Measurements from ENCODE around the gene AFF3. TPM values are rescaled to one million over a fixed set of nuclear protein-coding genes. Genes with fewer than 3 reads are reported as not detected.

Gene AFF3
- total RNA-seq, 1 experiment from 2014 or later = 0.22 TPM

GRCh38 chr2:99734236-99734635 is 408.2 kb downstream of the AFF3 start:
- Mint-ChIP-seq H3K4me3 (no peak overlapping the region), H3K27me3 (ENCODE audit: low read depth) (no peaks in the 10 kb centered on the region), H3K9me3 (peaks cover 0 to 2% of the 10 kb centered on the region in 2 experiments; a peak in 4 of 5 replicates), H3K27ac (no peak overlapping the region), H3K4me1 (peaks cover 0 to under 1% of the 10 kb centered on the region in 2 experiments; a peak in 1 of 4 replicates), H3K36me3 (ENCODE audit: insufficient read depth in 1 of 3, low read depth in 3 of 3) (no peaks in the 10 kb centered on the region; a peak in 1 of 7 replicates)
- no peak overlapping the region for H4K5ac ChIP-seq (ENCODE audit: insufficient read length, low read depth, low read length)
- H3K56ac ChIP-seq (ENCODE audit: insufficient read length, low read depth, low read length) = no peak overlapping the region
- H4K8ac ChIP-seq (replicated peaks; ENCODE audit: insufficient read length, low read depth, low read length) = no peak overlapping the region
- no peak overlapping the region for H2AK5ac ChIP-seq (ENCODE audit: insufficient read length, low read length)
- H3K9me3 ChIP-seq (ENCODE audit: control insufficient read depth, low read depth, low read length) = no peaks in the 10 kb centered on the region
- no CpG with 5 or more reads among the region's 2 CpGs for WGBS (ENCODE audit: extremely low coverage, insufficient read length, low lambda C conversion rate)
- no peaks in the 10 kb centered on the region for H3K23me2 ChIP-seq (ENCODE audit: insufficient read length, low read depth, low read length, poor library complexity, severe bottlenecking)
- no peak overlapping the region for H2AFZ ChIP-seq (ENCODE audit: low read length)
- H3K23ac ChIP-seq (ENCODE audit: insufficient read length, low read depth, low read length) = no peak overlapping the region
- no peak overlapping the region for H2BK20ac ChIP-seq (ENCODE audit: low read depth, low read length, poor library complexity, severe bottlenecking)
- H2BK5ac ChIP-seq (ENCODE audit: insufficient read length, low read length) = no peak overlapping the region
- no peak overlapping the region for H3K4me2 ChIP-seq (ENCODE audit: insufficient read depth, insufficient read length, low read length)
- no peak for DNase-seq
- no peak overlapping the region for H2BK120ac ChIP-seq (ENCODE audit: low read depth, low read length, poor library complexity, severe bottlenecking)
- H3K79me2 ChIP-seq (ENCODE audit: insufficient read depth, low read length) = no peaks in the 10 kb centered on the region
- no peak overlapping the region for H3T11ph ChIP-seq (ENCODE audit: low read length)
- H3K27ac ChIP-seq (ENCODE audit: insufficient read length, low read depth, low read length) = no peak overlapping the region
- H3K18ac ChIP-seq (ENCODE audit: insufficient read length, low read depth, low read length) = no peak overlapping the region
- H3K9ac ChIP-seq (ENCODE audit: extremely low read depth, insufficient read length, low read length) = no peak overlapping the region
- TF ChIP-seq CTCF (conservative IDR thresholded peaks at IDR 0.05) = no peak
- no peak overlapping the region for H3K4ac ChIP-seq (ENCODE audit: low read depth, low read length)
- no peaks in the 10 kb centered on the region; the same call in 1 of the 2 replicates for H3K4me1 ChIP-seq (ENCODE audit: insufficient read depth, low read length)
- no peak overlapping the region for H3K14ac ChIP-seq (ENCODE audit: insufficient read depth, low read length)
- H3K79me1 ChIP-seq (ENCODE audit: insufficient read depth, low read depth, low read length, poor library complexity, severe bottlenecking) = no peaks in the 10 kb centered on the region
- no peak overlapping the region for H2BK15ac ChIP-seq (ENCODE audit: low read depth, low read length)
- no peak overlapping the region for H4K91ac ChIP-seq (ENCODE audit: insufficient read length, low read depth, low read length)
- no peak overlapping the region for H2BK12ac ChIP-seq (ENCODE audit: insufficient read length, low read depth, low read length)
- no peaks in the 10 kb centered on the region for H3K27me3 ChIP-seq (ENCODE audit: insufficient read depth, low read length)
- H4K20me1 ChIP-seq (ENCODE audit: control insufficient read depth, insufficient read depth, insufficient read length) = no peaks in the 10 kb centered on the region
